Astrocyte (in vitro differentiated cells and primary cell): ENCODE data around the gene FER. TPM values are rescaled to one million over a fixed set of nuclear protein-coding genes. Genes with fewer than 3 reads are reported as not detected.

Source experiments
- DNase-seq: peaks from one replicate; pipeline ENCODE4 v3.0.0-alpha.2; 2010; ENCODE audit warnings: low read depth
- FAIRE-seq: peaks from 2 replicates; lab custom pipeline; 2011; peaks lifted over from hg19 to GRCh38; lab: Jason Lieb, UNC
- H2AFZ ChIP-seq: 2 replicates; pipeline ENCODE4 v1.6.0; 2012; ENCODE audit warnings: low read depth, low read length, inconsistent platforms
- H3K27ac ChIP-seq: 2 replicates; pipeline ENCODE4 v1.5.1; 2011; ENCODE audit warnings: low read depth, low read length, inconsistent platforms
- H3K27me3 ChIP-seq: 2 replicates; pipeline ENCODE4 v1.6.0; 2011; ENCODE audit warnings: low read length, inconsistent platforms; ENCODE audit not compliant: insufficient read depth
- H3K36me3 ChIP-seq: 2 replicates; pipeline ENCODE4 v1.5.1; 2011; ENCODE audit warnings: low read length, inconsistent platforms; ENCODE audit not compliant: insufficient read depth
- H3K4me1 ChIP-seq: 2 replicates; pipeline ENCODE4 v1.5.1; 2011; ENCODE audit warnings: low read length, inconsistent platforms; ENCODE audit not compliant: insufficient read depth
- H3K4me2 ChIP-seq: 2 replicates; pipeline ENCODE4 v1.6.0; 2012; ENCODE audit warnings: low read length, inconsistent platforms
- H3K4me3 ChIP-seq: 2 replicates; pipeline ENCODE4 v1.5.1; 2011; ENCODE audit warnings: low read depth, mild to moderate bottlenecking, low read length, inconsistent platforms; ENCODE audit not compliant: insufficient read depth
- H3K79me2 ChIP-seq: 2 replicates; pipeline ENCODE4 v1.6.0; 2012; ENCODE audit warnings: mild to moderate bottlenecking, low read length, inconsistent platforms; ENCODE audit not compliant: insufficient read depth
- H3K9ac ChIP-seq: 2 replicates; pipeline ENCODE4 v1.6.0; 2012; ENCODE audit warnings: mild to moderate bottlenecking, low read length, inconsistent platforms
- H3K9me3 ChIP-seq: 2 replicates; pipeline ENCODE4 v1.5.1; 2012; ENCODE audit warnings: low read depth, mild to moderate bottlenecking, low read length, inconsistent platforms; ENCODE audit not compliant: insufficient read depth
- H4K20me1 ChIP-seq: 2 replicates; pipeline ENCODE4 v1.6.0; 2012; ENCODE audit warnings: low read length, inconsistent platforms; ENCODE audit not compliant: insufficient read depth
- H3K27ac Mint-ChIP-seq: one replicate; pipeline ENCODE4 v1.8.0; 2021; ENCODE audit warnings: mild to moderate bottlenecking, mixed read lengths; ENCODE audit not compliant: unreplicated experiment
- H3K27me3 Mint-ChIP-seq: one replicate; pipeline ENCODE4 v1.8.0; 2021; ENCODE audit warnings: low read depth, mixed read lengths; ENCODE audit not compliant: unreplicated experiment
- H3K36me3 Mint-ChIP-seq: one replicate; pipeline ENCODE4 v1.8.0; 2021; ENCODE audit warnings: low read depth, mixed read lengths; ENCODE audit not compliant: unreplicated experiment
- H3K4me1 Mint-ChIP-seq: one replicate; pipeline ENCODE4 v1.8.0; 2021; ENCODE audit warnings: low read depth, mixed read lengths; ENCODE audit not compliant: unreplicated experiment
- H3K4me3 Mint-ChIP-seq: one replicate; pipeline ENCODE4 v1.8.0; 2021; ENCODE audit warnings: mild to moderate bottlenecking, moderate library complexity, mixed read lengths; ENCODE audit not compliant: unreplicated experiment
- H3K9me3 Mint-ChIP-seq: one replicate; pipeline ENCODE4 v1.8.0; 2021; ENCODE audit warnings: mild to moderate bottlenecking, mixed read lengths; ENCODE audit not compliant: unreplicated experiment
- EZH2 ChIP-seq: IDR thresholded peaks from 2 replicates; pipeline ENCODE4 v1.6.1; 2012; ENCODE audit warnings: mild to moderate bottlenecking, low read length, inconsistent platforms; ENCODE audit not compliant: insufficient read depth
- total RNA-seq: library from RNA; stranded (reverse); gene quantifications from 2 replicates; pipeline ENCODE4 v1.2.1, GENCODE V29; 2021
- TF ChIP-seq, protein P1 (sequence below): IDR thresholded peaks from 2 replicates; pipeline ENCODE4 v1.5.1; 2011; ENCODE audit warnings: low read depth, mild to moderate bottlenecking, inconsistent platforms, low read length, moderate library complexity; ENCODE audit not compliant: insufficient read depth

FER gene
- total RNA-seq, 1 donor from 2014 or later = 21.6 TPM

DNA sequence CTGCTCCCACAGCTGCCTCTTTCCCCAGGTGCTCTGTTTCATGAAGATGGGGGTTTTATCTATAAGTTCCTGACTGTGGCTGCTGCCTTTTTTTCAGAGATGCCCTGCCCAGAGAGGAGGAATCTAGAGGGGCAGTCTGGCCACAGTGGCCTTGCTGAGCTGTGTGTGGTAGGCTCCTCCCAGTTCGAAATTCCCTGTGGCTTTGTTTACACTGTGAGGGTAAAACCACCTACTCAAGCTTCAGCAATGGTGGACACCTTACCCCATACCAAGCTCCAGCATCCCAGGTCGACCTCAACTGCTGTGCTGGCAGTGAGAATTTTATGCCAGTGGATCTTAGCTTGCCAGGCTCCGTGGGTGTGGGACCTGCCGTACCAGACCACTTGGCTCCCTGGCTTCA is 250.0 kb downstream of the FER start:
- H4K20me1 ChIP-seq = no peaks in the 10 kb centered on the region
- H3K4me3 ChIP-seq = no peak overlapping the region
- H3K79me2 ChIP-seq = no peaks in the 10 kb centered on the region
- H3K27me3 ChIP-seq = no peaks in the 10 kb centered on the region
- Mint-ChIP-seq H3K4me1 (no peaks in the 10 kb centered on the region), H3K36me3 (peaks cover 17% of the 10 kb centered on the region), H3K4me3 (no peak overlapping the region), H3K9me3 (peaks cover 11% of the 10 kb centered on the region), H3K27me3 (no peaks in the 10 kb centered on the region), H3K27ac (no peak overlapping the region)
- no peaks in the 10 kb centered on the region for H3K36me3 ChIP-seq
- H3K4me1 ChIP-seq = no peaks in the 10 kb centered on the region
- H3K4me2 ChIP-seq = no peak overlapping the region
- no peak for DNase-seq
- TF ChIP-seq, protein P1, sequence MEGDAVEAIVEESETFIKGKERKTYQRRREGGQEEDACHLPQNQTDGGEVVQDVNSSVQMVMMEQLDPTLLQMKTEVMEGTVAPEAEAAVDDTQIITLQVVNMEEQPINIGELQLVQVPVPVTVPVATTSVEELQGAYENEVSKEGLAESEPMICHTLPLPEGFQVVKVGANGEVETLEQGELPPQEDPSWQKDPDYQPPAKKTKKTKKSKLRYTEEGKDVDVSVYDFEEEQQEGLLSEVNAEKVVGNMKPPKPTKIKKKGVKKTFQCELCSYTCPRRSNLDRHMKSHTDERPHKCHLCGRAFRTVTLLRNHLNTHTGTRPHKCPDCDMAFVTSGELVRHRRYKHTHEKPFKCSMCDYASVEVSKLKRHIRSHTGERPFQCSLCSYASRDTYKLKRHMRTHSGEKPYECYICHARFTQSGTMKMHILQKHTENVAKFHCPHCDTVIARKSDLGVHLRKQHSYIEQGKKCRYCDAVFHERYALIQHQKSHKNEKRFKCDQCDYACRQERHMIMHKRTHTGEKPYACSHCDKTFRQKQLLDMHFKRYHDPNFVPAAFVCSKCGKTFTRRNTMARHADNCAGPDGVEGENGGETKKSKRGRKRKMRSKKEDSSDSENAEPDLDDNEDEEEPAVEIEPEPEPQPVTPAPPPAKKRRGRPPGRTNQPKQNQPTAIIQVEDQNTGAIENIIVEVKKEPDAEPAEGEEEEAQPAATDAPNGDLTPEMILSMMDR = no peak
- no peak for TF ChIP-seq EZH2
- no peak overlapping the region for H2AFZ ChIP-seq
- H3K9ac ChIP-seq = no peak overlapping the region
- H3K27ac ChIP-seq = no peak overlapping the region
- H3K9me3 ChIP-seq = no peaks in the 10 kb centered on the region
- no peak for FAIRE-seq

DNA sequence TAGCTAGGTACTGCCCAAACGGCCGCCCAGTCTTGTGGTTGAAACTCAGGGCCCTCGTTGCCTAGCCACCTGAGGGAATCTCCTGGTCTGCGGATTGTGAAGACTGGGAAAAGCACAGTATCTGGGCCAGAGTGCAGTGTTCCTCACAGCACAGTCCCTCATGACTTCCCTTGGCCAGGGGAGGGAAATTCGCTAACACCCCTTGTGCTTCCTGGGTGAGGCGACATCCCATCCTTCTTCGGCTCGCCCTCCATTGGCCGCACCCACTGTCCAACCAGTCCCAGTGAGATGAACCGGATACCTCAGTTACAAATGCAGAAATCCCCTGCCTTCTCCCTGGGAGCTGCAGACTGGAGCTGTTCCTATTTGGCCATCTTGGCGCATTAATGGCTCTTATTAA is 250.5 kb downstream of the FER start:
- Histone ChIP-seq H3K36me3 (no peaks in the 10 kb centered on the region), H3K4me3 (no peak overlapping the region), H4K20me1 (no peaks in the 10 kb centered on the region), H3K27ac (no peak overlapping the region), H3K9me3 (no peaks in the 10 kb centered on the region), H3K9ac (no peak overlapping the region), H3K79me2 (no peaks in the 10 kb centered on the region), H3K27me3 (no peaks in the 10 kb centered on the region), H3K4me1 (no peaks in the 10 kb centered on the region), H3K4me2 (no peak overlapping the region), H2AFZ (no peak overlapping the region)
- FAIRE-seq (no peak), DNase-seq (no peak)
- Mint-ChIP-seq H3K27me3 (no peaks in the 10 kb centered on the region), H3K4me1 (no peaks in the 10 kb centered on the region), H3K27ac (no peak overlapping the region), H3K36me3 (peaks cover 17% of the 10 kb centered on the region), H3K4me3 (no peak overlapping the region), H3K9me3 (peaks cover 11% of the 10 kb centered on the region)
- TF ChIP-seq, protein P1 = no peak
- no peak for TF ChIP-seq EZH2

DNA sequence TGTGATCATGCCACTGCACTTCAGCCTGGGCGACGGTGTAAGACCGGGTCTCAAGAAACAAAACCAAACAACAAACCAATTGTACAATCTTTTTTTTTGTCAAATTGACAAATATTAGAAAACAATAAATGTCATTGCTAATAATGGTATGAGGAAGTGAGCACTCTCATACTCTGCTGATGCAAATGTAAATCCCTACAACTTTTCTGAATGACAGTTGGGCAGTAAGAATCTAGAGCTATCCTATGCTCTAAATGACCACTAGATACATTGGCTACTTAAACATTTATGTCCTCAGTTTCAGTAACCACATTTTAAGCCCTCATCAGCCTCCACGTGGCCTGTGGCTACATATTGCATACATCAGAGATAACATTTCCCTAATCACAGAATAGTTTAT is 256.2 kb downstream of the FER start:
- H3K9me3 Mint-ChIP-seq = no peaks in the 10 kb centered on the region
- no peaks in the 10 kb centered on the region for H3K4me1 Mint-ChIP-seq
- DNase-seq = no peak
- no peaks in the 10 kb centered on the region for H3K27me3 Mint-ChIP-seq
- H3K27me3 ChIP-seq = no peaks in the 10 kb centered on the region
- no peaks in the 10 kb centered on the region for H3K9me3 ChIP-seq
- no peak overlapping the region for H3K4me3 ChIP-seq
- H3K27ac ChIP-seq = no peak overlapping the region
- no peaks in the 10 kb centered on the region for H4K20me1 ChIP-seq
- no peak overlapping the region for H3K4me2 ChIP-seq
- no peak overlapping the region for H2AFZ ChIP-seq
- no peak overlapping the region for H3K27ac Mint-ChIP-seq
- H3K4me1 ChIP-seq = no peaks in the 10 kb centered on the region
- H3K36me3 Mint-ChIP-seq = peaks cover 2% of the 10 kb centered on the region
- H3K36me3 ChIP-seq = no peaks in the 10 kb centered on the region
- H3K4me3 Mint-ChIP-seq = no peak overlapping the region
- no peak for FAIRE-seq
- no peak overlapping the region for H3K9ac ChIP-seq
- TF ChIP-seq, protein P1 = no peak
- no peak for TF ChIP-seq EZH2
- H3K79me2 ChIP-seq = no peaks in the 10 kb centered on the region
